Loucy (cell line): ENCODE results near the gene ADAMTS2.

Source experiments
- H2AFZ ChIP-seq: fragments of 200-600 bp; sonication (generic); 2 replicates; pipeline ENCODE4 v1.6.0; 2016; ENCODE audit warnings: antibody characterized with exemption, mild to moderate bottlenecking, low read length, moderate library complexity
- H3F3A ChIP-seq: fragments of 200-600 bp; 2 replicates; pipeline ENCODE4 v1.6.0; 2016; ENCODE audit warnings: antibody characterized with exemption, low read depth, mild to moderate bottlenecking
- H3K27me3 ChIP-seq: fragments of 200-600 bp; sonication (generic); 2 replicates; pipeline ENCODE4 v1.6.1; 2014; ENCODE audit warnings: low read length, mild to moderate bottlenecking; ENCODE audit not compliant: insufficient read depth, poor library complexity, severe bottlenecking
- H3K36me3 ChIP-seq: fragments of 200-600 bp; sonication (generic); 2 replicates; pipeline ENCODE4 v1.6.1; 2016; ENCODE audit warnings: low read length; ENCODE audit not compliant: insufficient read depth
- H3K4me1 ChIP-seq: fragments of 200-600 bp; sonication (generic); 2 replicates; pipeline ENCODE4 v1.5.1; 2014; ENCODE audit warnings: low read length, mild to moderate bottlenecking; ENCODE audit not compliant: insufficient read depth, poor library complexity, severe bottlenecking
- H3K4me2 ChIP-seq: fragments of 200-600 bp; sonication (generic); 2 replicates; pipeline ENCODE4 v1.6.0; 2014; ENCODE audit warnings: antibody characterized with exemption, low read length, low read depth, mild to moderate bottlenecking; ENCODE audit not compliant: poor library complexity, severe bottlenecking
- H3K4me3 ChIP-seq: fragments of 200-600 bp; sonication (generic); 2 replicates; pipeline ENCODE4 v1.5.1; 2014; ENCODE audit warnings: low read length, mild to moderate bottlenecking, mixed read lengths; ENCODE audit not compliant: poor library complexity, severe bottlenecking
- H3K79me2 ChIP-seq: fragments of 200-600 bp; sonication (generic); 2 replicates; pipeline ENCODE4 v1.6.1; 2014; ENCODE audit warnings: low read length; ENCODE audit not compliant: insufficient read depth
- H3K9ac ChIP-seq: fragments of 200-600 bp; sonication (generic); 2 replicates; pipeline ENCODE4 v1.6.0; 2014; ENCODE audit warnings: mild to moderate bottlenecking, low read depth, low read length, moderate library complexity; ENCODE audit not compliant: poor library complexity, severe bottlenecking
- H3K9me2 ChIP-seq: fragments of 200-600 bp; sonication (generic); replicated peaks from 2 replicates; pipeline ENCODE4 v1.6.1; 2016; ENCODE audit warnings: low read depth, low read length, mixed read lengths
- H3K9me3 ChIP-seq: fragments of 200-600 bp; sonication (generic); 2 replicates; pipeline ENCODE4 v1.6.1; 2014; ENCODE audit warnings: mild to moderate bottlenecking, antibody characterized with exemption, low read length, low read depth; ENCODE audit not compliant: insufficient read depth
- H4K20me1 ChIP-seq: fragments of 200-600 bp; sonication (generic); 2 replicates; pipeline ENCODE4 v1.6.0; 2014; ENCODE audit warnings: antibody characterized with exemption, low read length, mild to moderate bottlenecking; ENCODE audit not compliant: insufficient read depth, poor library complexity, severe bottlenecking
- CTCF ChIP-seq: fragments of 200-600 bp; sonication (generic); conservative IDR thresholded peaks from 2 replicates; pipeline ENCODE4 v1.5.1; 2014; ENCODE audit warnings: mild to moderate bottlenecking, antibody characterized with exemption, low read length
- EZH2phosphoT487 ChIP-seq: fragments of 200-600 bp; IDR thresholded peaks from 2 replicates; pipeline ENCODE4 v1.6.1; 2018; ENCODE audit warnings: antibody characterized with exemption, mild to moderate bottlenecking, moderate library complexity, borderline replicate concordance

Gene ADAMTS2

GRCh38 chr5:179134511-179134910 lies 210.8 kb downstream of the ADAMTS2 start:
- H3K4me1 ChIP-seq: no peaks in the 10 kb centered on the region
- no peaks in the 10 kb centered on the region for H3F3A ChIP-seq
- no peak overlapping the region for H3K4me2 ChIP-seq
- no peaks in the 10 kb centered on the region for H3K9me2 ChIP-seq
- H3K9ac ChIP-seq: no peak overlapping the region
- no peaks in the 10 kb centered on the region for H4K20me1 ChIP-seq
- H2AFZ ChIP-seq: no peak overlapping the region
- H3K36me3 ChIP-seq: no peaks in the 10 kb centered on the region
- H3K4me3 ChIP-seq: no peak overlapping the region
- TF ChIP-seq CTCF: no peak
- TF ChIP-seq EZH2phosphoT487: no peak
- H3K79me2 ChIP-seq: no peaks in the 10 kb centered on the region
- no peaks in the 10 kb centered on the region for H3K9me3 ChIP-seq
- no peaks in the 10 kb centered on the region for H3K27me3 ChIP-seq

- no peaks in the 10 kb centered on the region for H4K20me1 ChIP-seq
- no peaks in the 10 kb centered on the region for H3K4me1 ChIP-seq
- no peaks in the 10 kb centered on the region for H3K79me2 ChIP-seq
- no peak overlapping the region for H3K4me3 ChIP-seq
- H3K9me3 ChIP-seq: no peaks in the 10 kb centered on the region
- H3K4me2 ChIP-seq: no peak overlapping the region
- TF ChIP-seq EZH2phosphoT487 (no peak), CTCF (no peak)
- H2AFZ ChIP-seq: no peak overlapping the region
- H3K27me3 ChIP-seq: no peaks in the 10 kb centered on the region
- H3F3A ChIP-seq: no peaks in the 10 kb centered on the region
- H3K36me3 ChIP-seq: no peaks in the 10 kb centered on the region
- H3K9ac ChIP-seq: no peak overlapping the region
- H3K9me2 ChIP-seq: no peaks in the 10 kb centered on the region
Measured at GRCh38 chr5:179132586-179133355, 212.5 kb downstream of the ADAMTS2 start.

- Histone ChIP-seq H3K4me1 (no peaks in the 10 kb centered on the region), H2AFZ (no peak overlapping the region), H3K36me3 (no peaks in the 10 kb centered on the region), H3K4me2 (no peak overlapping the region), H3K9me2 (no peaks in the 10 kb centered on the region), H3K9ac (no peak overlapping the region), H3F3A (no peaks in the 10 kb centered on the region), H4K20me1 (no peaks in the 10 kb centered on the region), H3K4me3 (no peak overlapping the region), H3K27me3 (no peaks in the 10 kb centered on the region), H3K79me2 (no peaks in the 10 kb centered on the region), H3K9me3 (no peaks in the 10 kb centered on the region)
- TF ChIP-seq CTCF (no peak), EZH2phosphoT487 (no peak)
Measured at GRCh38 chr5:179131886-179132585, 213.2 kb downstream of the ADAMTS2 start.
